Pancreas (tissue), 10 donors: ENCODE data around the gene SYNE4. TPM values are rescaled to one million over a fixed set of nuclear protein-coding genes. Genes with fewer than 3 reads are reported as not detected.
A peak's percentile ranks its signal among the peaks of the same experiment; 100 is the strongest.
"Not testable (repeated sequence)": the region's sequence is repeated elsewhere in the genome, so short reads cannot be mapped to it uniquely, and the experiment has no call there.

Experiments used
- ATAC-seq, 4 donors: fragments of 200-7000 bp; cut with Tn5 transposase; one replicate each; pipeline versions ENCODE4 v1.8.0 to v1.9.1; 2020; ENCODE audit warnings: mild to moderate bottlenecking in 4 of 4, moderate library complexity in 4 of 4
- DNase-seq, 6 donors: peaks; one replicate each; pipeline ENCODE4 v3.0.0-alpha.2; 2020
- FAIRE-seq: peaks from 2 replicates; lab custom pipeline; 2012; peaks lifted over from hg19 to GRCh38; lab: Jason Lieb, UNC
- H3K27ac ChIP-seq, 4 donors: fragments of 200-600 bp; sonication (generic); 1 replicate in 3 of 4; 2 replicates in 1 of 4; pipeline versions ENCODE4 v1.5.0 to v1.8.0; 2020
- H3K27me3 ChIP-seq, 4 donors: fragments of 200-600 bp; one replicate each; pipeline ENCODE4 v1.8.0; 2021
- H3K36me3 ChIP-seq, 3 donors: fragments of 200-600 bp; sonication (generic) in 1 of 3; one replicate each; pipeline versions ENCODE4 v1.5.0 to v1.8.0; 2020 to 2021
- H3K4me1 ChIP-seq, 3 donors: fragments of 200-600 bp; one replicate each; pipeline ENCODE4 v1.8.0; 2021
- H3K4me3 ChIP-seq, 4 donors: fragments of 200-600 bp; sonication (generic) in 2 of 4; one replicate each; pipeline versions ENCODE4 v1.5.0 to v1.8.0; 2020 to 2021
- H3K9me3 ChIP-seq, 4 donors: fragments of 200-600 bp; one replicate each; pipeline ENCODE4 v1.8.0; 2021
- WGBS, 2 donors: extraction: QIAGEN DNeasy Blood & Tissue Kit; methylation state at CpG; one replicate each; pipeline ENCODE4 v1.1.7; 2013; 5-methylcytosine and 5-hydroxymethylcytosine counted together
- intact Hi-C, 3 donors: fragments of 100-400 bp; cut with DNase I; formaldehyde crosslinking; loops; one replicate each; pipeline versions ENCODE4 v1.11.1 to v1.14.2; 2022
- polyA plus RNA-seq, 2 donors: library from polyadenylated mRNA; stranded (reverse); fragments of 200-250 nt; gene quantifications; one replicate each; pipeline ENCODE4 v1.2.3, GENCODE V29; 2013
- total RNA-seq, 6 donors: library from RNA; stranded (reverse); fragmentation: NEBNext Ultra II Directional in 4 of 6; extraction: Animal tissue kit (Norgen Biotek cat#: 25700) in 4 of 6; gene quantifications; one replicate each; pipeline versions ENCODE4 v1.2.1 to v1.2.4, GENCODE V29; 2021 to 2023
- TF ChIP-seq, protein P1 (sequence below), 4 donors: fragments of 200-600 bp; sonication (generic) in 3 of 4; IDR thresholded peaks; one replicate each; pipeline versions ENCODE4 v1.5.0 to v1.8.0; 2021; ENCODE audit warnings: antibody characterized with exemption in 4 of 4
- donor health status: healthy with polysubstance abuse.
- donor health status: DM: no; HTN: no; CAD: no; lungs with moderate emphysema.
- donor health status: DM: no; HTN: no; CAD: no.
- donor health status: control.
- donor health status: control.
- donor health status: Bipolar disorder and iron deficiency.
- donor health status: DM: yes; HTN: yes; CAD: no.
- donor health status: DM: no; HTN: no; CAD: no.
- donor health status: DM: no; HTN: no; CAD: no.
- donor health status: DM: yes; HTN: yes; CAD: no.

SYNE4 gene
- total and polyA plus RNA-seq, 8 donors = 2.6 to 14.3 (median 4.7) TPM

DNA sequence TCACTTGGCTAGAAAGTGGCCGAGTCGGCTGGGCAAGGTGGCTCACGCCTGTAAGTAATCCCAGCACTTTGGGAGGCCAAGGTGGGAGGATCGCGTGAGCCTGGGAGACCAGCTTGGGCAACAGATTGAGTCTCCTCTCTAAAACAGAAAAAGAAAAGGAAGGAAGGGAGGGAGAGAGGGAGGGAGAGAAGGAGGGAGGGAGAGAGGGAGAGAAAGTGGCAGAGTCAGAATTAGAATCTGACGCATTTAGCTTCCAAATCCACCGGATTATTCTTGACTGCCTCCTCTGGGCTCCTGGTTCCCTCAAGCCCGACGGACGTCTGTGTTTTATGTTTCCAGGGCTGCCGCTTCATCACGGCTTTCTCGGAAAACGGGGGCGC, 50.0 kb downstream of the SYNE4 start:
- no peaks in the 10 kb centered on the region for H3K36me3 ChIP-seq
- H3K4me1 ChIP-seq = peaks cover 0 to 7% (median 0%) of the 10 kb centered on the region in 3 donors
- TF ChIP-seq, protein P1, sequence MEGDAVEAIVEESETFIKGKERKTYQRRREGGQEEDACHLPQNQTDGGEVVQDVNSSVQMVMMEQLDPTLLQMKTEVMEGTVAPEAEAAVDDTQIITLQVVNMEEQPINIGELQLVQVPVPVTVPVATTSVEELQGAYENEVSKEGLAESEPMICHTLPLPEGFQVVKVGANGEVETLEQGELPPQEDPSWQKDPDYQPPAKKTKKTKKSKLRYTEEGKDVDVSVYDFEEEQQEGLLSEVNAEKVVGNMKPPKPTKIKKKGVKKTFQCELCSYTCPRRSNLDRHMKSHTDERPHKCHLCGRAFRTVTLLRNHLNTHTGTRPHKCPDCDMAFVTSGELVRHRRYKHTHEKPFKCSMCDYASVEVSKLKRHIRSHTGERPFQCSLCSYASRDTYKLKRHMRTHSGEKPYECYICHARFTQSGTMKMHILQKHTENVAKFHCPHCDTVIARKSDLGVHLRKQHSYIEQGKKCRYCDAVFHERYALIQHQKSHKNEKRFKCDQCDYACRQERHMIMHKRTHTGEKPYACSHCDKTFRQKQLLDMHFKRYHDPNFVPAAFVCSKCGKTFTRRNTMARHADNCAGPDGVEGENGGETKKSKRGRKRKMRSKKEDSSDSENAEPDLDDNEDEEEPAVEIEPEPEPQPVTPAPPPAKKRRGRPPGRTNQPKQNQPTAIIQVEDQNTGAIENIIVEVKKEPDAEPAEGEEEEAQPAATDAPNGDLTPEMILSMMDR (IDR thresholded peaks at IDR 0.05) = no peak
- DNase-seq = no peak
- 27 to 34% methylated on average over 15 of the region's 15 CpGs for WGBS, 2 donors
- H3K9me3 ChIP-seq = no peaks in the 10 kb centered on the region
- intact Hi-C loops = no loop called here
- peak overlapping the region in 1 of 4 donors; percentile 26 for H3K4me3 ChIP-seq
- no peak for FAIRE-seq
- no peak for ATAC-seq
- H3K27me3 ChIP-seq = peaks cover 0 to 22% (median 4%) of the 10 kb centered on the region in 4 donors
- H3K27ac ChIP-seq = no peak overlapping the region

DNA sequence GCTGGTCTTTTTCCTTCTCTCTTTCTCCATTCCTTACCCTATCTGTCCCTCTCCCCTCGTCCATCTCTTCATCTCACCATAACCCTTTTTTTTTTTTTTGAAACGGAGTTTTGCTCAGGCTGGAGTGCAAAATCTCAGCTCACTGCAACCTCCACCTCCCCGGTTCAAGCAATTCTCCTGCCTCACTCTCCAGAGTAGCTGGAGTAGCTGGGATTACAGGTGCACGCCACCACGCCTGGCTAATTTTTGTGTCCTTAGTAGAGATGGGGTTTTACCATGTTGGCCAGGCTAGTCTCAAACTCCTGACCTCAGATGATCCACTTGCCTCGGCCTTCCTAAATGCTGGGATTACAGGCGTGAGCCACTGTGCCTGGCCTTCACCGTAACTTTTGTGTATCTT, 51.2 kb downstream of the SYNE4 start:
- not testable (repeated sequence) for DNase-seq

DNA sequence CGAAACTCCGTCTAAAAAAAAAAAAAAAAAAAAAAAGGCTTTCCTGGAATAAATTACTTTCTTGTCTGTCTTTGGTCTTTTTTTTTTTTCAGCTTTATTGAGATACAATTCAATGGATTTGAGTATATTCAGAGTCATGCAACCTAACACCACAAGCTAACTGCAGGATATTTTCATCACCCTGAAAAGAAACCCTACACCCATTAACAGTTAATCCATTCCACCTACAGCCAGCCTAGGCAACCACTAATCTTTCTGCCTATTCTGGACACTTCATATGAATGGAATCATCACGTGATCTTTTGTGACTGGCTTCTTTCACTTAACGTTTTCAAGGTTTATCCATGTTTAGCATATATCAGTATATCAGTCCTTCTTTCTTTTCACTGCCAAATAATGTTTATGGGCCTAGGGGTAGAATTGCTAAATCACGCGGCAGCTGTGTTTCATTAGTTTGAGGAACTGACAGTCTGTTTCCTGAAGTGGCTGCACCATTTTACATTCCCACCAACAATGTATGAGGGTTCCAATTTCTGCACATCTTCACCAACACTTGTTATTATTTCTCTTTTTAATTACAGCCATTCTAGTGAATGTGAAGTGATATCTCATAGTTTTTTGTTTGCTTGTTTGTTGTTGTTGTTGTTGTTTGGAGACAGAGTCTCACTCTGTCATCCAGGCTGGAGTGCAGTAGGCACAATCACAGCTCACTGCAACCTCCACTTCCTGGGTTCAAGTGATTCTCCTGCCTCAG, 52.6 kb downstream of the SYNE4 start:
- Histone ChIP-seq H3K9me3 (no peaks in the 10 kb centered on the region), H3K27me3 (peaks cover 0 to 17% (median 4%) of the 10 kb centered on the region in 4 donors), H3K36me3 (no peaks in the 10 kb centered on the region), H3K27ac (no peak overlapping the region), H3K4me3 (no peak overlapping the region), H3K4me1 (peaks cover 0 to 7% (median 0%) of the 10 kb centered on the region in 3 donors)
- FAIRE-seq = no peak
- TF ChIP-seq, protein P1 (IDR thresholded peaks at IDR 0.05) = no peak
- intact Hi-C loops = no loop called here
- no peak for ATAC-seq
- WGBS, 2 donors = 61 to 65% methylated on average over 6 of the region's 6 CpGs
- DNase-seq = no peak

More for the DNA sequence above, 51.2 kb downstream of the SYNE4 start:
- H3K4me3 ChIP-seq, H3K9me3 ChIP-seq, H3K36me3 ChIP-seq, ATAC-seq, H3K4me1 ChIP-seq, FAIRE-seq, H3K27ac ChIP-seq, intact Hi-C loops: not testable (repeated sequence)
- 67 to 69% methylated on average over 8 of the region's 8 CpGs for WGBS, 2 donors
- peaks cover 0 to 22% (median 4%) of the 10 kb centered on the region in 4 donors for H3K27me3 ChIP-seq

Other genes with a start within 250 kb of the SYNE4 start
- gene ARHGAP33, start 233.2 kb downstream of the SYNE4 start, total RNA-seq = 10 to 100 TPM in 2 of 6 donors, 1 to 10 TPM in 4; 2.7 to 13.9 (median 8.0) TPM
- gene ARHGAP33, start 233.2 kb downstream of the SYNE4 start, polyA plus RNA-seq = 10 to 100 TPM; 23.8 to 39.6 TPM
- gene PRODH2, start 196.0 kb downstream of the SYNE4 start, total RNA-seq = 1 to 10 TPM in 5 of 6 donors, under 1 TPM in 1; 0.95 to 6.4 (median 2.7) TPM
- 10 to 100 TPM; 13.8 to 21.5 TPM for gene PRODH2, start 196.0 kb downstream of the SYNE4 start, polyA plus RNA-seq
- gene NPHS1, start 156.3 kb downstream of the SYNE4 start, total RNA-seq = 10 to 100 TPM; 11.5 to 21.3 (median 15.1) TPM
- 10 to 100 TPM; 17.1 to 32.3 TPM for gene NPHS1, start 156.3 kb downstream of the SYNE4 start, polyA plus RNA-seq
- gene KIRREL2, start 151.9 kb downstream of the SYNE4 start, total RNA-seq = 10 to 100 TPM; 28.5 to 89.0 (median 47.9) TPM
- gene KIRREL2, start 151.9 kb downstream of the SYNE4 start, polyA plus RNA-seq = 10 to 100 TPM; 38.1 to 49.7 TPM
- gene APLP1, start 140.2 kb downstream of the SYNE4 start, total RNA-seq = 10 to 100 TPM; 39.2 to 71.8 (median 47.1) TPM
- 100 to 1,000 TPM; 100 to 154 TPM for gene APLP1, start 140.2 kb downstream of the SYNE4 start, polyA plus RNA-seq
- gene NFKBID, start 108.3 kb downstream of the SYNE4 start, total RNA-seq = 10 to 100 TPM in 1 of 6 donors, 1 to 10 TPM in 5; 3.1 to 10.4 (median 4.2) TPM
- 10 to 100 TPM; 15.7 to 16.7 TPM for gene NFKBID, start 108.3 kb downstream of the SYNE4 start, polyA plus RNA-seq
- gene HCST, start 106.3 kb downstream of the SYNE4 start, total RNA-seq = 1 to 10 TPM in 4 of 6 donors, under 1 TPM in 2; 0.46 to 7.4 (median 1.7) TPM
- gene HCST, start 106.3 kb downstream of the SYNE4 start, polyA plus RNA-seq = 10 to 100 TPM in 1 of 2 donors, 1 to 10 TPM in 1; 2.3 to 10.2 TPM
- gene TYROBP, start 100.5 kb downstream of the SYNE4 start, total RNA-seq = 10 to 100 TPM in 3 of 6 donors, 1 to 10 TPM in 3; 2.5 to 73.8 (median 11.0) TPM
- gene TYROBP, start 100.5 kb downstream of the SYNE4 start, polyA plus RNA-seq = 10 to 100 TPM; 17.4 to 22.8 TPM
- 1 to 10 TPM; 4.9 to 9.8 (median 6.2) TPM for gene LRFN3, start 72.4 kb downstream of the SYNE4 start, total RNA-seq
- 1 to 10 TPM; 6.7 to 7.6 TPM for gene LRFN3, start 72.4 kb downstream of the SYNE4 start, polyA plus RNA-seq
- 10 to 100 TPM in 5 of 6 donors, 1 to 10 TPM in 1; 8.7 to 16.6 (median 10.8) TPM for gene SDHAF1, start 13.6 kb downstream of the SYNE4 start, total RNA-seq
- gene SDHAF1, start 13.6 kb downstream of the SYNE4 start, polyA plus RNA-seq = 10 to 100 TPM; 15.8 to 21.0 TPM
- gene ALKBH6, start 5.4 kb upstream of the SYNE4 start, total RNA-seq = 10 to 100 TPM in 1 of 6 donors, 1 to 10 TPM in 5; 2.6 to 10.9 (median 4.9) TPM
- gene ALKBH6, start 5.4 kb upstream of the SYNE4 start, polyA plus RNA-seq = 10 to 100 TPM; 15.4 to 22.8 TPM
- 1 to 10 TPM; 1.2 to 5.7 (median 2.5) TPM for gene CLIP3, start 24.1 kb upstream of the SYNE4 start, total RNA-seq
- gene CLIP3, start 24.1 kb upstream of the SYNE4 start, polyA plus RNA-seq = 1 to 10 TPM; 3.0 to 9.1 TPM
- gene THAP8, start 45.5 kb upstream of the SYNE4 start, total RNA-seq = 1 to 10 TPM in 5 of 6 donors, under 1 TPM in 1; 0.88 to 2.7 (median 1.8) TPM
- 1 to 10 TPM; 3.0 to 3.2 TPM for gene THAP8, start 45.5 kb upstream of the SYNE4 start, polyA plus RNA-seq
- gene WDR62, start 46.1 kb upstream of the SYNE4 start, total RNA-seq = under 1 TPM; 0.12 to 0.47 (median 0.26) TPM
- under 1 TPM; 0.42 to 0.49 TPM for gene WDR62, start 46.1 kb upstream of the SYNE4 start, polyA plus RNA-seq
- gene OVOL3, start 102.3 kb upstream of the SYNE4 start, total RNA-seq = not detected
- gene OVOL3, start 102.3 kb upstream of the SYNE4 start, polyA plus RNA-seq = not detected
- 10 to 100 TPM; 29.8 to 40.6 (median 35.3) TPM for gene POLR2I, start 106.1 kb upstream of the SYNE4 start, total RNA-seq
- 10 to 100 TPM; 45.7 to 58.0 TPM for gene POLR2I, start 106.1 kb upstream of the SYNE4 start, polyA plus RNA-seq
- 10 to 100 TPM; 22.3 to 65.0 (median 32.3) TPM for gene TBCB, start 106.7 kb upstream of the SYNE4 start, total RNA-seq
- gene TBCB, start 106.7 kb upstream of the SYNE4 start, polyA plus RNA-seq = 100 to 1,000 TPM in 1 of 2 donors, 10 to 100 TPM in 1; 72.6 to 131 TPM
- gene CAPNS1, start 131.3 kb upstream of the SYNE4 start, total RNA-seq = 100 to 1,000 TPM; 124 to 273 (median 175) TPM
- 100 to 1,000 TPM; 260 to 271 TPM for gene CAPNS1, start 131.3 kb upstream of the SYNE4 start, polyA plus RNA-seq
- 10 to 100 TPM in 5 of 6 donors, 1 to 10 TPM in 1; 4.1 to 25.3 (median 15.1) TPM for gene COX7A1, start 143.6 kb upstream of the SYNE4 start, total RNA-seq
- gene COX7A1, start 143.6 kb upstream of the SYNE4 start, polyA plus RNA-seq = 10 to 100 TPM; 13.6 to 31.0 TPM
- 1 to 10 TPM; 2.1 to 3.5 (median 2.6) TPM for gene ZNF565, start 205.9 kb upstream of the SYNE4 start, total RNA-seq
- gene ZNF565, start 205.9 kb upstream of the SYNE4 start, polyA plus RNA-seq = 1 to 10 TPM; 2.4 to 2.8 TPM
- gene ZNF146, start 206.3 kb upstream of the SYNE4 start, total RNA-seq = 10 to 100 TPM; 15.0 to 35.2 (median 23.1) TPM
- 10 to 100 TPM in 1 of 2 donors, 1 to 10 TPM in 1; 9.3 to 18.6 TPM for gene ZNF146, start 206.3 kb upstream of the SYNE4 start, polyA plus RNA-seq